Measurements from ENCODE around the gene CLEC18C.
"Not testable (repeated sequence)": the region's sequence is repeated elsewhere in the genome, so short reads cannot be mapped to it uniquely, and the experiment has no call there.

The CLEC18C gene

DNA sequence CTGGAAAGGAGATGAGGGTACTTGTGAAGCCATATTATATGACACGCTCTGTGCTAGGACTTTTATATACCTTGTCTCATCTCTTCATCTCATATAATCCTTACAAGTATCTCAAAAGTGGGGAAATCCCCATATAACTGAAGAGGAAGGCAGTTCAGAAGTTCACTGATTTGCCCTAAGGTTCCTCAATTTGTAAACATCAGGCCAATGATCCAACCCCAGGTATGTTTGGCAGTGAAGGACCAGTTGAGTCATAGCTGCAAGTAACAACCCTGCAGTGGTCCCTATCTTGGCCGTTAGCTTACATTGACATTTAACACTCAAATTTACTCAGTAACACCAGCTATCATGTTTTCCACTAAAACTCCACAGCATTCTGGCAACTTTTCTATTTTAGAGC is 45.0 kb downstream of the CLEC18C start:
- DNase-seq, result not testable (repeated sequence)

DNA sequence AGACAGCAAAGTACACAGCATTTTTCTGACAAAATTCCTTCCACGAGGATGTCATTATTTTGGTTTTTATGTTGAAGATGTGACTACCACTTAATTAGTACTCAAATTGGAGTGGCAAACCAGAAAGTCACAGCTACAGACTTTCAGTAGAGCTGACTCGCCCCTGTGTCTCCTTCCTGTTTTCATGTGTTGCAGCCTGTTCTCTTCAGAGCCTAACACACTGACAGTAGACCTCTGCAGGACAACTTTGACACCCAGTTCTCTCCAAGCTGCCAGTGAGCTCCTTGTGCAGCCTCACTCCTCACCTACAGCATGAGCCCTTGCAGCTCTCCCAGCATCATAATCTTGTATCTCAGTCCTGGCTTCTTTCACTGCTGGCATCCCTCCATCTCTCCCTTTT is 49.0 kb downstream of the CLEC18C start:
- DNase-seq, result not testable (repeated sequence)

DNA sequence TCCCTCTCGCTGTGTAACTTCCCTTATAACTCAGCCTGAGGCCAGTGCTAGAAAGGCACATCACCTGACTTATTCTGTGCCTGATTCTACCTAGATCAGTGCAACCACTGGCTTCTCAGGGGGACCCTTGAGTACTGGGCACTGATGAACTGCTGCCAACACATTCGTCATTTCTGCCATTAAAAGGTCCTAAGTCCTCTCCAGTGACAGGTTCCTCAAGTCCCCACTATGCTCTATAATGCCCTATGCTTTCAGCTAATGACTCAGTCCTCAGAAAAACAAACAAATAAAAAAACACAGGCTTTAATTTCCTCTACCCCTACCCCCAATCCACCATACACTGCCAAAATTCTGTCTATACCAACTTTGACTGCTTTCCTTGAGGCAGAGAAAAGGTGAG is 49.6 kb downstream of the CLEC18C start:
- not testable (repeated sequence) for DNase-seq

DNA sequence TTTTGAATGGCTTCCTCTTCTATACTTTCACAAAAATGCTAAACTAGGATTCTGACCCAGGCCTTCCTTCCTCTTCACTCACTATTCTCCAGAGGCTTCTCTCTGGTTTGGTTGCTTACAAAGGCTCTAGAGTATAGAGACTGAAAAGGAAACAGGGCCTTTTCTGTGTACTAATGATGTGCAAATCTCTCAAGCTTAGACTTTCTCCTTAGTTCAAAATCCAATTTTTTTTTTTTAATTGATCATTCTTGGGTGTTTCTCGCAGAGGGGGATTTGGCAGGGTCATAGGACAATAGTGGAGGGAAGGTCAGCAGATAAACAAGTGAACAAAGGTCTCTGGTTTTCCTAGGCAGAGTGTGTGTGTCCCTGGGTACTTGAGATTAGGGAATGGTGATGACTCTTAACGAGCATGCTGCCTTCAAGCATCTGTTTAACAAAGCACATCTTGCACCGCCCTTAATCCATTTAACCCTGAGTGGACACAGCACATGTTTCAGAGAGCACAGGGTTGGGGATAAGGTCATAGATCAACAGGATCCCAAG is 50.5 kb downstream of the CLEC18C start:
- not testable (repeated sequence) for DNase-seq

DNA sequence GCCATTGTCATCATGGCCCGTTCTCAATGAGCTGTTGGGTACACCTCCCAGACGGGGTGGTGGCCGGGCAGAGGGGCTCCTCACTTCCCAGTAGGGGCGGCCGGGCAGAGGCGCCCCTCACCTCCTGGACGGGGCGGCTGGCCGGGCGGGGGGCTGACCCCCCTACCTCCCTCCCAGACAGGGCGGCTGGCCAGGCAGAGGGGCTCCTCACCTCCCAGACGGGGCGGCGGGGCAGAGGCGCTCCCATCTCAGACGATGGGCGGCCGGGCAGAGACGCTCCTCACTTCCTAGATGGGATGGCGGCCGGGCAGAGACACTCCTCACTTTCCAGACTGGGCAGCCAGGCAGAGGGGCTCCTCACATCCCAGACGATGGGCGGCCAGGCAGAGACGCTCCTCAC is 51.1 kb downstream of the CLEC18C start:
- DNase-seq, result not testable (repeated sequence)

DNA sequence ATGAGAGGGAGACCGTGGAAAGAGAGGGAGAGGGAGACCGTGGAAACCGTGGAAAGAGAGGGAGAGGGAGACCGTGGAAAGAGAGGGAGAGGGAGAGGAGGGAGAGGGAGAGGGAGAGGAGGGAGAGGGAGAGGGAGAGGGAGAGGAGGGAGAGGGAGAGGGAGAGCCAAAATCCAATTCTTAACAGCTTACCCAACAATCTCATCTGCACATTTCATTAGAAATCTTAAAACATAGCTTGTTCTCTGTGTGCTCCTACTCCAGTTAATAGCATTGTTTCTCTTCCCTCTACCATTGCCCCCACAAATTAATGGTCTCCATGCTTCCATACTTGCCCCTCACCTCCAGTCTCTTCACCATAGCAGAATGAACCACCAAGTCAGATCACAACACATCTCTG is 51.8 kb downstream of the CLEC18C start:
- not testable (repeated sequence) for DNase-seq

DNA sequence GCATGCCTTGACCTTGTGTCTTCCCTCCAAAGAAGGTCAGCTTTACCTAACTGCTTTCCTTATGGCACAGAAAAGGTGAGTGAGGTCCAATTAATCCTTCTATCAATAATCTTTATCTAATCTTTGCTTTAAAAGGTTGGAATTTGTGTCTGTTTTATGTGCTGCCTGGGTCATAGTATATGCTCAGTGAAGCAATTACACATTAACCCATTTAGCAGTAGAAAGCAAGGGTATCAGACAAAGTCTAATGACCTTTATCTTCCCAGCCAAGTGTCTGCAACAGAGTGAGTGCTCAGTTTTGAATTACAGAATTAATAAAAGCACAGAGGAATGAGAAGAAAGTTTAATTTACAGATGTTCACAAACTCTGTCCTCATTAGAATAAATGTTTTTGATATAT is 52.4 kb downstream of the CLEC18C start:
- not testable (repeated sequence) for DNase-seq

DNA sequence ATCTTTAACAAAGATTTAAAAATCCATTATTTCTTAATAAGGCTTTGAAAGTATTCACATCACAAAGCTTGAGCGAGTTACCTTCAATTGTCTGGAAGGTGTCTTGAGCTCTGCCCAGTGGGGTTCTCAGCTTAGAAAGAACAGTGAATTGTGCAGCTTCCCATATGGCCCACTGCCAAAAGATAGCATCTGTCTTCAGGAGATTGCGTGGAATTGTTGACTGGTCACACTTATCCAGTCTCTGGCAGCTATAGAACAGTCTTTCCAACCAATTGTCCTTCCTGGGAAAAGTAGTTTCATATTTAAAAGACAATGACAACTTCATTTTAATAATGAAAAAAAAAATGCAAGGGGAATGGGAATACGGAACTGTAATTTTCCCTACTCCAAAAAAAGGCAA is 58.2 kb downstream of the CLEC18C start:
- DNase-seq, result not testable (repeated sequence)
